Breast epithelium (tissue), 3 donors: ENCODE measurements around the gene MDFIC.

Experiments used
- CTCF ChIP-seq, 3 donors: fragments of 450-650 bp; IDR thresholded peaks; one replicate each; pipeline ENCODE4 v1.5.1; 2016 to 2017; ENCODE audit warnings: antibody characterized with exemption in 3 of 3, mild to moderate bottlenecking in 3 of 3, moderate library complexity in 3 of 3
- POLR2AphosphoS5 ChIP-seq, 3 donors: sonication (generic); formaldehyde crosslinking; IDR thresholded peaks; one replicate each; pipeline ENCODE4 v1.6.1; 2017; ENCODE audit warnings: antibody characterized with exemption in 3 of 3

- TF ChIP-seq CTCF (IDR thresholded peaks at IDR 0.05) (no peak), POLR2AphosphoS5 (IDR thresholded peaks at IDR 0.05) (no peak)
Measured at GRCh38 chr7:114923403-114923713, 1.5 kb downstream of the MDFIC start.
